ENCODE data around the gene RFNG. TPM values are rescaled to one million over a fixed set of nuclear protein-coding genes. Genes with fewer than 3 reads are reported as not detected.

The RFNG gene
- total RNA-seq, 4 donors from 2014 or later = 11.8 to 33.7 (median 23.3) TPM

- TF ChIP-seq CTCF (IDR thresholded peaks at IDR 0.05) (no peak), POLR2A (IDR thresholded peaks at IDR 0.05) (no peak)
- intact Hi-C loops (cut with DNase I; ENCODE audit: low total_unique reads) = no loop called here
- H3K4me1 ChIP-seq = no peaks in the 10 kb centered on the region
- no peaks in the 10 kb centered on the region for H3K27me3 ChIP-seq
- DNase-seq = no peak
- H3K36me3 ChIP-seq = no peaks in the 10 kb centered on the region
- no peak overlapping the region for H3K27ac ChIP-seq
- H3K9me3 ChIP-seq = no peaks in the 10 kb centered on the region
- H3K4me3 ChIP-seq = no peak overlapping the region
Observed at GRCh38 chr17:82085031-82085861, 33.6 kb upstream of the RFNG start.

- Histone ChIP-seq H3K4me3 (no peak overlapping the region), H3K27me3 (no peaks in the 10 kb centered on the region), H3K9me3 (no peaks in the 10 kb centered on the region), H3K27ac (no peak overlapping the region), H3K4me1 (no peaks in the 10 kb centered on the region), H3K36me3 (no peaks in the 10 kb centered on the region)
- DNase-seq = no peak
- TF ChIP-seq CTCF (IDR thresholded peaks at IDR 0.05) (no peak), POLR2A (IDR thresholded peaks at IDR 0.05) (no peak)
- intact Hi-C loops (cut with DNase I; ENCODE audit: low total_unique reads) = no loop called here
Observed at GRCh38 chr17:82084373-82085030, 32.9 kb upstream of the RFNG start.

- no peak for TF ChIP-seq CTCF (IDR thresholded peaks at IDR 0.05)
- no peak for TF ChIP-seq POLR2A (IDR thresholded peaks at IDR 0.05)
- Histone ChIP-seq H3K36me3 (no peaks in the 10 kb centered on the region), H3K27me3 (no peaks in the 10 kb centered on the region), H3K4me1 (no peaks in the 10 kb centered on the region), H3K9me3 (no peaks in the 10 kb centered on the region), H3K4me3 (no peak overlapping the region), H3K27ac (no peak overlapping the region)
- intact Hi-C loops (cut with DNase I; ENCODE audit: low total_unique reads) = no loop called here
- DNase-seq = no peak
Observed at GRCh38 chr17:82083533-82084359, 32.1 kb upstream of the RFNG start.

- H3K36me3 ChIP-seq = no peaks in the 10 kb centered on the region
- no peak overlapping the region for H3K27ac ChIP-seq
- no peak for TF ChIP-seq POLR2A (IDR thresholded peaks at IDR 0.05)
- no peak for TF ChIP-seq CTCF (IDR thresholded peaks at IDR 0.05)
- no peaks in the 10 kb centered on the region for H3K9me3 ChIP-seq
- intact Hi-C loops (cut with DNase I; ENCODE audit: low total_unique reads) = no loop called here
- no peaks in the 10 kb centered on the region for H3K4me1 ChIP-seq
- no peak for DNase-seq
- H3K27me3 ChIP-seq = no peaks in the 10 kb centered on the region
- no peak overlapping the region for H3K4me3 ChIP-seq
Observed at GRCh38 chr17:82083009-82083408, 31.4 kb upstream of the RFNG start.

Measured in uterus (tissue), 4 donors.